CD4-positive, alpha-beta T cell treated with Interleukin-6 for 4 hours (primary cell): Measurements from ENCODE around the gene BTBD7.

Experiments
- DNase-seq: peaks from one replicate; pipeline ENCODE4 v3.0.0-alpha.2; 2020; ENCODE audit warnings: mixed read lengths

Gene BTBD7

GRCh38 chr14:93329965-93330608 lies 2.7 kb downstream of the BTBD7 start:
- no peak for DNase-seq

DNA sequence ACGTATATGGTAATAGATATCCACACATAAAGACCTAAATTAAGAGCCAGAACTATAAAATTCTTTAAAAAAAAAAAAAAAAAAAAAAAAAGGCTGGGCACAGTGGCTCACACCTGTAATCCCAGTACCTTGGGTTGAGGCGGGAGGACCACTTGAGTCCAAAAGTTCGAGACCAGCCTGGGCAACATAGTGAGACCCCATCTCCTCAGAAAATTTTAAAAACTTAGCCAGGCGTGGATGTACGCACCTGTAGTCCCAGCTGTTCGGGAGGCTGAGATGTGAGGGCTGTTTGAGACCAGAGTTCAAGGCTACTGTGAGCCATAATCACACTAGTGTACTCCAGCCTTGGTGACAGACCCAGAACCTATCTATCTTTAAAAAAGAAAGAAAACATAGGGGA lies 4.3 kb downstream of the BTBD7 start:
- DNase-seq, result no peak

GRCh38 chr14:93326196-93326595 lies 6.6 kb downstream of the BTBD7 start:
- no peak for DNase-seq

DNA sequence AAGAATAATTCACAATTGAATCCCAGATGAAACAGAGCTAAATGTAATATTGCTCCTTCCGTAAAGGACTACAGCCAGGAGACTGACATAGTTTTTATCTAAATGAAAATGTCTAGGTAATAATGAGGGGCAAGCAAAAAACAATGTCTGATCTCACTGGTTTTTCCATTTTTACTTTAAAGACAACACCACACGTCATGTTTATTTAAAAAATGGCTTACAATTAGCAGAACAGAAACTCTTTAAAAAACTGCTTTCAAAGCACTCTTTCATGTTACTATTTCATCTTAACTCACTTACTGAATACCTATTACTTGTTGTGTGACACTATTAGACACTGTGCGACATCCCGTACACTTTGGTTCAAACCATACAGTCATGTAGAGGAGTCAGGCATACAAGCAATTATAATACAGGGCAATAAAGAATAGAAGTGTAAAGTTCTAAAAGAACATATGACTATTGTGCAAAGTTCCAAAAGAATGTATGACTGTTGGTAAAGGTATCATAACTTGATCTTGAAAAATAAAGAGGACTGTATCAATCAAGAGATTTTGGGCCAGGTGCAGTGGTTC lies 9.1 kb downstream of the BTBD7 start:
- no peak for DNase-seq

- DNase-seq, result no peak
Observed at GRCh38 chr14:93322929-93323599, 9.8 kb downstream of the BTBD7 start.

DNA sequence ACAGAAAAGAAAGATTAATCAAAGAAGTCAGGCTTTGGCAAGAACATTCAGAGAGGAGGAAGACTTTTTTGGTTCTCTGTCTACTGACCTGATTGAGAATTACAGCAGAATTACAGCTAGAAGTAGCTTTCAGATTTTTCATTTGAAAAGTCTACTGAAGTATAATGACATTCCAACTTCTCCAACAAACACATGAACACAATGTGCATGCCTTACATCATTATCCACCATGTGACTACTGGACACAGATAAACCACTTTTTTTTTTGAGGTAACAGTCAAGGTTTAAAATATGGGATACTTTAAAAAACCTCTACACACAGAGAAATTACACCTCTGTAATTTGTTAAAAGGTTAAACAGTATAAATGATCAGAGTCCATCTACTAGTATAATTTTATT lies 12.3 kb downstream of the BTBD7 start:
- no peak for DNase-seq

GRCh38 chr14:93319958-93320357 lies 12.9 kb downstream of the BTBD7 start:
- DNase-seq, result no peak

DNA sequence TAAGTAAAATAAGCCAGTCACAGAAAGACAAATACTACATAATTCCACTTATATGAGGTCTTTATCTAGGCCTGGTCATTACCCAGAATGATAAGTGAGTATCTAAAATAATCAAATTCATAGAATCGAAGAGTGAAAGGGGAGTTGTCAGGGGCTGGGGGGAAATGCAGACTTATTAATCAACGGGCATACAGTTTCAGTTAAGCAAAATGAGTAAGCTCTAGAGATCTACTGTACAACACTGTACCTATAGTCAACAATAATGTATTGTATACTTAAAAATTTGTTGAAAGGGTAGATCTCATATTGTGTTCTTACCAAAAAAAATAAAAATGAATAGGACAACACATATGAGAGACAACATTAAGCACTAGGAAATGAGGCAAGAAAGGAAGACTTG lies 13.3 kb downstream of the BTBD7 start:
- no peak for DNase-seq

GRCh38 chr14:93318927-93319326 lies 13.9 kb downstream of the BTBD7 start:
- no peak for DNase-seq

GRCh38 chr14:93317875-93318807 lies 14.7 kb downstream of the BTBD7 start:
- DNase-seq, result no peak

DNA sequence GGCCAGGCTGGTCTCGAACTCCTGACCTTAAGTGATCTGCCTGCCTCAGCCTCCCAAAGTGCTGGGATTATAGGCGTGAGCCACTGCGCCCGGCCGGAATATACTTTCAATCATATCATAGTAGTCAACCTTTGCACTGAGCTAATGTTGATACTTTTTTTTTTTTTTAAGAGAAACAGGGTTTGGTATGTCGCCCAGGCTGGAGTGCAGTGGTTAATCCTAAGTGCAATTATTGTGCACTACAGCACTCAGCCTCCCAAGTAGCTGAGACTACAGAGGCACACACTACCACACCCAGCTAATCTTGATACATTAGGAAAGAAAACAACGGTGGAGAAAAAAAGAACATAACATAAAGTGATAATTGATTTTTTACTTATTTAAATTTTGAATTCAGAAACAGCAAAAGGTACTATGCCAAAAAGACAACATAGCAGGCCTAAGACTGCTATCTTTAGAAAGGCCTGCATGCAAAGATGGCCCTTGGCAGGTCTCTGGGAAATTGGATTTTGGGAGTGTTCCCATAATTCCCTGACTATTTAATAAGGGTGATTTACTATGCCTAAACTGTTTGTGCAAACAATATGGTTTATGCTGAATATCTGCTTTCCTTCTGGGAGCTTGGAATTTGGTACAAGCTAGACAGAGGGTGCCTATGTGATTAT lies 15.5 kb downstream of the BTBD7 start:
- no peak for DNase-seq

- DNase-seq, result no peak
Observed at GRCh38 chr14:93316716-93317115, 16.1 kb downstream of the BTBD7 start.

GRCh38 chr14:93315575-93315974 lies 17.3 kb downstream of the BTBD7 start:
- DNase-seq, result no peak

GRCh38 chr14:93311082-93311481 lies 21.8 kb downstream of the BTBD7 start:
- DNase-seq, result no peak

DNA sequence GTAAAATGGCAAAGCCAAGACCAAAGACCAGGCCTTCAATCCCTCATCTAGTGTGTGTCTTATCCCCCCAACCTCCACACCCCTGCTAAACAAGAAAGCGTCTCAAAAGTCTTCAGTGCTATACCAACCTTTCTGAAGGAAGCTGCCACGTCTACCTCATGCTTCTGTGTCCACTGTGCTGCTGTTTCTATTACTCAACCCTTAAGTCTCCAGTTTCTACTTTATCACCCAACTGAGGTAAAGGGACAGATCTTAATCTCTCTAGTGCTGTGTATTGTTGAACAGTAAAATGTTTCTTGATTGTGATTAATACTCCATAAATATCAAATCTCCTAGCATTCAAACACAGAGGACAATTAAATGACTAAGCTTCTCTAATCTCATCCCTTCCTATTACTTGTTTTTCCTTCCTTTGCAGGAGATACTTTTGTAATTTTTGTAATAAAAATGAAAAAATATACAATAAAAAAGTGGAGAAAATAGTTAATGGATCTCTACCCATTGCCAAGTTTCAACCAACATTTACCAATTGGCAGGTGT lies 23.3 kb downstream of the BTBD7 start:
- DNase-seq, result no peak

DNA sequence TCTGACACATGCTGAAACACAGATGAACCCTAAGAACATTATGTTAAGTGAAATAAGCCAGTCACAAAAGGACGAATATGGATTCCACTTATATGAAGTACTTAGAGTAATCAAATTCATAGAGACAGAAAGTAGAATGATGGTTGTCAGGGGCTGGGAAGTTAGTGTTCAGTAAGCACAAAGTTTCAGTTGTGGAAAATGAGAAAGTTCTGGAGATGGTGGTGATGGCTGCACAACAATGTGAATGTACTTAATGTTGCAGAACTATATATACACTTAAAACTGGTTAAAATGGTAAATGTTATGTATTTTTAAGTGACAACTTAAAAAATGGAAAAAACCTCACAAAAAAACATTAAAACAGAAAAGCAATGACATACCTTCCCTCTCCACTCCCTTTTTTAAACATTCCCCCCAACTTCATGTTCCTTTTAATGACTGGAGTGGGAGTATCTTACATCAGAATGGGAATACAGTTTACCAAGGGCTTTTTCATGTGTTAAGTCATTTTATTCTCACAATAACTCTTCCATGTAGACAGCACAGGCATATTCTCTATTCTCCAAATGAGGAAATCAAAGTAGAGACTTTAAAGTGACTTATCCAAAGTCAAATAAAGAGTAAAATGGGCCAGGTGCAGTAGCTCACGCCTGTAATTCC lies 24.0 kb downstream of the BTBD7 start:
- DNase-seq, result no peak

DNA sequence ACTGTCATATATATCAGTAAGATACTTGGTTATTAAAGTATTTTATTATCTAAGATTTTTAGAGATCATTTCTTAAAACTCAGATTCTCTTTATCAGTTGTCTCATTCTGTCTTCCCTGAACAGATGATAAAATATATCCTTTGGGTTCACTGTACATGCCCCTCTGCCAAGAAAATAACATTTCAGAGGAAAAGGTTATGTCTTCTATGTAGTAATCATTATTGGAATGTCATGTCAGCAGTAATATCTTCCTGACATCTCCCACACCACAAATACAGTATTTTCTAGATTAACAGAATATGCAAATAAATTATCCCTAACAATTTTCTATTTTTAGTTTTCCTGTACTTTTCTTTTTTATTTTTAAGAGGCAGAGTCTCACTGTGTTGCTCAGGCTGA lies 26.0 kb downstream of the BTBD7 start:
- no peak for DNase-seq

- DNase-seq, result no peak
Observed at GRCh38 chr14:93305725-93306418, 27.0 kb downstream of the BTBD7 start.

DNA sequence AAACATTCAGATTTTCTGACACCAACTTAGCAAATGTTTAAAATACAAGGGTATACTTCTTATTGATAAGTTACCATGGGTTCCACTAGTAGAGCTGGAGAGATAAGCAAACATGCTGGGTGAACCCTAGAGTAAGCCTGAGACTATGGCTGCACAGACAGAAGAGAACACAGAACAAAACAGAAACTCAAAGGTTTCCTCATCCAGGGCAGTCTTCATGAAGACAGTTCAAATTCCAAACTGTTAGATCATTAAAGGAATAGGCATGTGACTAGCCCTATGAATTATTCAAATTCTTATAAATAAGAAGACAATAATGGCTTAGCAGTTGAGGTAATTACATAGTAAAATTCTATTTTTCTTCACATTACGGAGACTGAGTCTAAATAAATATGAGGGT lies 28.1 kb downstream of the BTBD7 start:
- no peak for DNase-seq

GRCh38 chr14:93303659-93304058 lies 29.2 kb downstream of the BTBD7 start:
- DNase-seq, result no peak
